OCI-LY7 (cell line): Measurements from ENCODE around the gene GRID1.

Experiments
- CTCF ChIP-seq: fragments of 200-600 bp; sonication (generic); conservative IDR thresholded peaks from 2 replicates; pipeline ENCODE4 v1.5.1; 2014; ENCODE audit warnings: mild to moderate bottlenecking, antibody characterized with exemption, low read length, moderate library complexity, mixed read lengths
- EZH2phosphoT487 ChIP-seq: fragments of 200-600 bp; sonication (generic); IDR thresholded peaks from 2 replicates; pipeline ENCODE4 v1.6.1; 2018; ENCODE audit warnings: low read depth, borderline replicate concordance, mild to moderate bottlenecking, mixed run types, antibody characterized with exemption, low read length, moderate library complexity, mixed read lengths

- TF ChIP-seq EZH2phosphoT487 (no peak), CTCF (no peak)
These were observed 261.0 kb downstream of the GRID1 start for GRCh38 chr10:86105640-86106039.
